NCI-H524 (cell line): ENCODE measurements around the gene APOO.
A peak's percentile ranks its signal among the peaks of the same experiment; 100 is the strongest.

Source experiments
- DNase-seq, 2 experiments: peaks; one replicate each; lab custom pipeline; 2025; lab: John Stamatoyannopoulos, UW

The APOO gene

GRCh38 chrX:23907498-23908218 is at the start of gene APOO, which contains the start of gene CXorf58:
APOO (minus strand) TSS chrX:23907938; CDS start chrX:23907702, 236 bp downstream.
CXorf58 (plus strand) TSS chrX:23908006; CDS start chrX:23910303, 2,297 bp downstream.
- peak; percentile 91 to 99 for DNase-seq

- no peak for DNase-seq
Measured at GRCh38 chrX:23954396-23954795, 46.7 kb upstream of the APOO start.

GRCh38 chrX:23953908-23954269 is 46.2 kb upstream of the APOO start:
- DNase-seq: no peak

- no peak for DNase-seq
Measured at GRCh38 chrX:23952984-23953907, 45.5 kb upstream of the APOO start.

- no peak for DNase-seq
Measured at GRCh38 chrX:23952391-23952790, 44.7 kb upstream of the APOO start.

GRCh38 chrX:23945206-23945605 is 37.5 kb upstream of the APOO start:
- DNase-seq: no peak

GRCh38 chrX:23944234-23944633 is 36.5 kb upstream of the APOO start:
- no peak for DNase-seq

GRCh38 chrX:23939203-23939602 is 31.5 kb upstream of the APOO start:
- no peak for DNase-seq

- no peak for DNase-seq
Measured at GRCh38 chrX:23938690-23939089, 31.0 kb upstream of the APOO start.

GRCh38 chrX:23937100-23937499 is 29.4 kb upstream of the APOO start:
- peak; percentile 63 to 78 for DNase-seq

- DNase-seq: peak; percentile 20 to 61
Measured at GRCh38 chrX:23936180-23936579, 28.4 kb upstream of the APOO start.

GRCh38 chrX:23935106-23935505 is 27.4 kb upstream of the APOO start:
- DNase-seq: no peak

- no peak for DNase-seq
Measured at GRCh38 chrX:23932046-23932445, 24.3 kb upstream of the APOO start.

GRCh38 chrX:23930894-23931604 is 23.3 kb upstream of the APOO start:
- DNase-seq: no peak

GRCh38 chrX:23926015-23926414 is 18.3 kb upstream of the APOO start:
- no peak for DNase-seq

- peak in 1 of 2 experiments; percentile 9 for DNase-seq
Measured at GRCh38 chrX:23919706-23920320, 12.1 kb upstream of the APOO start.

- DNase-seq: no peak
Measured at GRCh38 chrX:23919148-23919547, 11.4 kb upstream of the APOO start.

GRCh38 chrX:23911126-23911835 is 3.5 kb upstream of the APOO start:
- DNase-seq: no peak

- peak; percentile 56 to 78 for DNase-seq
Measured at GRCh38 chrX:23908219-23909004, 674 bp upstream of the APOO start.

- peak; percentile 44 to 70 for DNase-seq
Measured at GRCh38 chrX:23907111-23907497, 634 bp downstream of the APOO start.
